Measurements from ENCODE around the gene GRM4.
A peak's percentile ranks its signal among the peaks of the same experiment; 100 is the strongest.

Gene GRM4

DNA sequence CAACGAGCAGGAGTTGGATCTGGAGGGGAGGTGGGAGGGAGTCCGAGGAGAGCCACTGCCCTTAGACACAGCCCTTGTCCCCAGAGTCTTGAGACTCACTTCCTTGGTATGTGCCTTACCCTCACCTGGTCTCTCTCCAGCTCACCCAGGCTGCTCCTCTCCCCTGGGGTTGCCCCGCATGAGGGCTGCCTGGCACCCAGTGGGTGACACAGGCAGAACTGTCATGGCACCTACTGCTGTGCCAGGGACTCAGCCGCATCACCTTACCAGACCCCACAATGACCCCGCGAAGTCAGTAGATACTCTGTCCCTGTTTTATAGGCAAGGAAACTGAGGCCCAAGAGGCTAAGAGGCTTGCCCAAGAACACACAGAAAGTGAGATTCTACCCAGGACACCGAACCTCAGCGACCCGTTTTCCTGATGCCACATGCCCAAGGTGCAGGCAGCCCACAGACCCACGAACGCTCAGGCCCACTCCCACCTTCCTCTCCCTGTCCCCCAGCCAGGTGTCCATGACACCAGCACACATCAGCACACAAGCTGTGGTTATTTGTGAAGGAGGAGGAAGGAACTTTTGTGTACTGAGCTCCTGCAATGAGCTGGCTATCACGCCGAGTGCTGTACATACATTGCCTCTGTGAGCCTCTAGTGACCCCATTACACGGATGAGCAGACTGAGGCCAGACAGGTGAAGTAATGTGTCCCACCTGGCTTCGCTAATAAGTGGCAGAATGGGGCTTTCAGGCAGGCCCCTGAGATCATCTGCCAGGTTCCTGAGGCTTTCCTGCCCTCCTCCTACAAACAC, 168.1 kb downstream of the GRM4 start:
- no peaks in the 10 kb centered on the region for H3K36me3 ChIP-seq
- no peak overlapping the region for H3K4me3 ChIP-seq
- intact Hi-C loops (cut with DNase I; ENCODE audit: low total_unique reads) = no loop called here
- H3K9me3 ChIP-seq = peaks cover 0 to 3% (median 0%) of the 10 kb centered on the region in 3 donors
- H3K4me1 ChIP-seq = no peaks in the 10 kb centered on the region
- TF ChIP-seq, protein P1, sequence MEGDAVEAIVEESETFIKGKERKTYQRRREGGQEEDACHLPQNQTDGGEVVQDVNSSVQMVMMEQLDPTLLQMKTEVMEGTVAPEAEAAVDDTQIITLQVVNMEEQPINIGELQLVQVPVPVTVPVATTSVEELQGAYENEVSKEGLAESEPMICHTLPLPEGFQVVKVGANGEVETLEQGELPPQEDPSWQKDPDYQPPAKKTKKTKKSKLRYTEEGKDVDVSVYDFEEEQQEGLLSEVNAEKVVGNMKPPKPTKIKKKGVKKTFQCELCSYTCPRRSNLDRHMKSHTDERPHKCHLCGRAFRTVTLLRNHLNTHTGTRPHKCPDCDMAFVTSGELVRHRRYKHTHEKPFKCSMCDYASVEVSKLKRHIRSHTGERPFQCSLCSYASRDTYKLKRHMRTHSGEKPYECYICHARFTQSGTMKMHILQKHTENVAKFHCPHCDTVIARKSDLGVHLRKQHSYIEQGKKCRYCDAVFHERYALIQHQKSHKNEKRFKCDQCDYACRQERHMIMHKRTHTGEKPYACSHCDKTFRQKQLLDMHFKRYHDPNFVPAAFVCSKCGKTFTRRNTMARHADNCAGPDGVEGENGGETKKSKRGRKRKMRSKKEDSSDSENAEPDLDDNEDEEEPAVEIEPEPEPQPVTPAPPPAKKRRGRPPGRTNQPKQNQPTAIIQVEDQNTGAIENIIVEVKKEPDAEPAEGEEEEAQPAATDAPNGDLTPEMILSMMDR (IDR thresholded peaks at IDR 0.05) = no peak
- peak in 1 of 2 donors; percentile 34 for DNase-seq
- H3K27me3 ChIP-seq = peaks cover 0 to 49% of the 10 kb centered on the region in 2 donors
- no peak overlapping the region for H3K27ac ChIP-seq

DNA sequence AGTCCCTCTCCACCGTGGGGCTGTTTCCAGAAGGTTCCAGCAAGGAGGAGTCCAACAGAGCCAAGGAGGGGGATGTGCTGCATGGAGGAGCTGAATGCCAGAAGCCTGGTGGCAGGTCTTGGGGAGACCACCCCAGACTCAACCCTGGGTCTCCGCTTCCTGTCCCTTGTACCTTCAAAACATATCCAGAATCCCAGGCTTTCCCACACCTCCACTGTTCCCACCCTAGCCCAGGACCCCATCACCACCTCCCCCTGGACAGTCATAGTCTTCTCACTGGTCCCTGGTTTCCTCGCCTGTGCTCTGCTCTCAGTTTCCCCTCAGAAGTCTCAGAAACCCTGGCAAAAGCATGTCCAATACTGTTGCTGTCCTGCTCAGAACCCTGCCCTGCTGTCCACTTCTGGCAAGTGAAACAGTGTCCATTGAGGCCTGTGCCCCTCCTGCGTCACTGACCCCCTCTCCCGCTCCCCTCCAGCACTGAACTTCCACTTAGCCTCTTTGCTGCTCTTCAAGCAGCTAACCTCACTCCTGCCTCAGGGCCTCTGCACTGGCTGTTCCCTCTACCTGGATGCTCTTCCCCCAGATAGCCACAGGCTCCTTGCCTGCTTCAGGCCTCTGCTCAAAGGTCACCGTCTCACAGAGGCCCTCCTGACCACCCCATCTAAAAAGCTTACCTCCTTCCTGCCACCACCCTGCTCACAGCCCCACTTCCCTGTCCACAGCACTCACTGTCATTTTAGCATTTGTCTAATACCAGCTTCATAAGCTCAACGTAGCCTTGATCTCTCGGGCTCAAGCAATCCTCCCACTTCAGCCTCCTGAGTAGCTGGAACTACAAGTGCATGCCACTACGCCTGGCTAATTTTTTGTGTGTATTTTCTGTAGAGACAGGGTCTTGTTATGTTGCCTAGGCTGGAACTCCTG, 169.2 kb downstream of the GRM4 start:
- Histone ChIP-seq H3K27me3 (peaks cover 0 to 55% of the 10 kb centered on the region in 2 donors), H3K36me3 (no peaks in the 10 kb centered on the region), H3K4me3 (no peak overlapping the region), H3K9me3 (peaks cover 0 to 11% (median 0%) of the 10 kb centered on the region in 3 donors), H3K27ac (no peak overlapping the region), H3K4me1 (no peaks in the 10 kb centered on the region)
- intact Hi-C loops (cut with DNase I; ENCODE audit: low total_unique reads) = no loop called here
- peak in 1 of 2 donors; percentile 12 for DNase-seq
- TF ChIP-seq, protein P1 (IDR thresholded peaks at IDR 0.05) = no peak

DNA sequence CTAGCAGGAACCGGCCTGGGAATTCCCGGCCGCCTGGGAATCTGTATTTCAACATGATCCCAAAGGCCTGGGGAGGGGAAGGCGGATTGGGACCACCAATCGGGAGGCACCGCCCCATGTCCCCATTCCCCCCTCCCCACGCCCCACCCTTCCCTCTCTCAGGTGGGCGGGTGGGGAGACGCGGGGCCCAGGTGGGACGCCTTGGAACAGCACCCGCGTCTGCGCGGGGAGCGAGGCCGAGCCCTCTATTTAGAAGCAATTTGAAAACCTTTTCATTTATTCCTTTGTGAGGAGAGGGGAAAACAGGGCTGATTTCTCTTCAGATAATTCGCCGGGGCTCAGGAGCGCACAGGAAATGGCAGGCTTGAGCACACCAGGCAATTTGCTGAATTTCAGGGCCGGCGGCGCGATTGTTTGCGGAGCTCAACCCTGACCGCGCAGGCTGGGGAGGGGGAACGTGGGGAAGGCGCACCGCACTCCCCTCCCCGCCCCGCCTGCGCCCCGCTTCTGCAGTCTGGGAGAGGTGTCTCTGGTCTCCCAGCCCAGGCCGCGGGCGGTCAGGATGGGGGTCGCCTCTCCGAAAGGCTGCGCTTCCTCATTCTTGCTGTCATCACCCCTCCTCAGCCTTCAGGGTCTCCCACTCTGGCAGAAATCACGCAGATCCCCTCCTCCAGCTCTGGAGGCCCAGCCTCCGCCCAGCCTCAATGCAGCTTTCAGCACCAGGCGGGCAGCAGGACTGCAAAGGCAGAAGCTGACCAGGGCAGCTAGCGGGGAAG, 170.0 kb downstream of the GRM4 start:
- Histone ChIP-seq H3K9me3 (peaks cover 0 to 11% (median 0%) of the 10 kb centered on the region in 3 donors), H3K4me1 (no peaks in the 10 kb centered on the region), H3K4me3 (no peak overlapping the region), H3K27ac (no peak overlapping the region), H3K36me3 (no peaks in the 10 kb centered on the region), H3K27me3 (peaks cover 0 to 55% of the 10 kb centered on the region in 2 donors)
- TF ChIP-seq, protein P1 (IDR thresholded peaks at IDR 0.05) = no peak
- intact Hi-C loops (cut with DNase I; ENCODE audit: low total_unique reads) = no loop called here
- peak in 1 of 2 donors; percentile 40 for DNase-seq

DNA sequence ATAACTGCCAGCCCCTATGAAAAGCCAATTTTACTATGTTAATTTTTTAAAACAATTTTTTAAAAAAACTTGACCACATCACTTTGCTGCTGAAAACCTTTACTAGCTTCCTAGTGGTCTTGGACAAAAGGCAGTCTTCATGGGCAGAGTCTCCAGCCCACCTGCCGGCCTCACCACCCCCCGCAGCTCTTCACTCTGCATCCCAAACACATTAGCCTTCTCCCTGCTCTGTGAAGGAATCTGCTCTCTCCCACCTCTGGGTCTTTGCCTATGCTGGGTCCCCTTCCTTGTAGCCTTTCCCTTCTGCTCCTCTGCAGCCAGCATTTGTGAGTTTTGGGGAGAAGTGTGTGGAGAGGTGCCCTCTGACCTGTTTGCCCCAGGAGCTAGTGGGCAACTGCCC, 171.4 kb downstream of the GRM4 start:
- Histone ChIP-seq H3K4me1 (no peaks in the 10 kb centered on the region), H3K4me3 (no peak overlapping the region), H3K36me3 (no peaks in the 10 kb centered on the region), H3K27ac (no peak overlapping the region), H3K27me3 (peaks cover 0 to 55% of the 10 kb centered on the region in 2 donors), H3K9me3 (peaks cover 0 to 11% (median 0%) of the 10 kb centered on the region in 3 donors)
- intact Hi-C loops (cut with DNase I; ENCODE audit: low total_unique reads) = no loop called here
- DNase-seq = no peak
- TF ChIP-seq, protein P1 (IDR thresholded peaks at IDR 0.05) = no peak

DNA sequence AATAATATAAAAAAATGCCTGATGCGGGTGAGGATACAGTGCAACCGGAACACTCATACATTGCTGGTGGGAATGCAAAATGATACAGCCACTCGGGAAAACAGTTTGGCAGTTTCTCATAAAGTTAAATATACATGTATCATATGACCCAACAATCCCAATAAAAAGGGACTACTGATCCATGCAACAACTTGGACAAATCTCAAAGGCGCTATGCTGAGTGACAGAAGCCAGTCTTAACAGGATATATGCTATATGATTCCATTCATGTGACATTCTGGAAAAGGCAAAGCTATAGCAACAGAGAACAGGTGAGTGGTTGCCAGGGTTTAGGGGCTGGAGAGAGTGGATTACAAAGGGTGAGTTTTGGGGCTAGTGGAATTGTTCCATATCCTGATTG, 171.9 kb downstream of the GRM4 start:
- TF ChIP-seq, protein P1 (IDR thresholded peaks at IDR 0.05) = no peak
- H3K36me3 ChIP-seq = no peaks in the 10 kb centered on the region
- peaks cover 0 to 55% of the 10 kb centered on the region in 2 donors for H3K27me3 ChIP-seq
- H3K4me1 ChIP-seq = no peaks in the 10 kb centered on the region
- H3K27ac ChIP-seq = no peak overlapping the region
- no peak overlapping the region for H3K4me3 ChIP-seq
- intact Hi-C loops (cut with DNase I; ENCODE audit: low total_unique reads) = no loop called here
- no peak for DNase-seq
- peaks cover 0 to 11% (median 0%) of the 10 kb centered on the region in 3 donors for H3K9me3 ChIP-seq
